NCI-H526 (cell line): ENCODE data around the gene MLST8.
A peak's percentile ranks its signal among the peaks of the same experiment; 100 is the strongest.
"Not testable (repeated sequence)": the region's sequence is repeated elsewhere in the genome, so short reads cannot be mapped to it uniquely, and the experiment has no call there.

Experiments used
- DNase-seq, 2 experiments: peaks; one replicate each; lab custom pipeline; 2025; lab: John Stamatoyannopoulos, UW

The MLST8 gene

GRCh38 chr16:2246301-2246885 lies 41.1 kb downstream of the MLST8 start:
- DNase-seq, result no peak

GRCh38 chr16:2250652-2251295 lies 45.5 kb downstream of the MLST8 start:
- no peak for DNase-seq

GRCh38 chr16:2251296-2252111 lies 46.2 kb downstream of the MLST8 start, which contains the start of gene ECI1:
Gene ECI1 (minus strand): TSS chr16:2251587. CDS start chr16:2251566, 21 bp downstream.
- DNase-seq, result peak; percentile 57 to 90

- no peak for DNase-seq
These were observed 47.5 kb downstream of the MLST8 start for GRCh38 chr16:2252806-2253148.

- no peak for DNase-seq
These were observed 48.0 kb downstream of the MLST8 start for GRCh38 chr16:2253293-2253692.

- DNase-seq, result no peak
These were observed 51.4 kb downstream of the MLST8 start for GRCh38 chr16:2256531-2257140.

- no peak for DNase-seq
These were observed 52.5 kb downstream of the MLST8 start for GRCh38 chr16:2257726-2258125.

- DNase-seq, result not testable (repeated sequence)
These were observed 53.3 kb downstream of the MLST8 start for GRCh38 chr16:2258530-2258929.
